Endothelial cell of umbilical vein (primary cell): ENCODE data around the gene NMT1.

Source experiments
- MAX ChIP-seq: IDR thresholded peaks from 2 replicates; pipeline ENCODE4 v1.6.1; 2011; ENCODE audit not compliant: insufficient read depth, insufficient read length
- POLR2A ChIP-seq: IDR thresholded peaks from 2 replicates; pipeline ENCODE4 v1.6.1; 2012; ENCODE audit warnings: low read depth, mild to moderate bottlenecking, control low read depth, low read length

- TF ChIP-seq POLR2A (peak; percentile 34), MAX (no peak)
These were observed 63.0 kb downstream of the NMT1 start for GRCh38 chr17:45123930-45124796.
